Neural cell (in vitro differentiated cells): ENCODE data around the gene PRXL2B. TPM values are rescaled to one million over a fixed set of nuclear protein-coding genes. Genes with fewer than 3 reads are reported as not detected.

ENCODE experiments used
- H2AFZ ChIP-seq: fragments of 200-600, 300-800 bp; sonication (generic), shearing (Covaris generic); 2 replicates; pipeline ENCODE4 v1.6.0; 2014; ENCODE audit warnings: low read depth, mild to moderate bottlenecking, antibody characterized with exemption, low read length, moderate library complexity
- H3F3A ChIP-seq: fragments of 200-600 bp; shearing (Covaris generic); 2 replicates; pipeline ENCODE4 v1.6.1; 2016; ENCODE audit warnings: mild to moderate bottlenecking, moderate library complexity, mixed read lengths, antibody characterized with exemption, low read length; ENCODE audit not compliant: insufficient read depth, poor library complexity, severe bottlenecking
- H3K27ac ChIP-seq: fragments of 200-600, 300-800 bp; sonication (generic), shearing (Covaris generic); 2 replicates; pipeline ENCODE4 v1.5.1; 2014; ENCODE audit warnings: mild to moderate bottlenecking, low read length, moderate library complexity
- H3K27me3 ChIP-seq: fragments of 300-800, 200-600 bp; sonication (generic), shearing (Covaris generic); 2 replicates; pipeline ENCODE4 v1.6.0; 2014; ENCODE audit warnings: mild to moderate bottlenecking, low read depth, low read length, moderate library complexity; ENCODE audit not compliant: insufficient read depth
- H3K36me3 ChIP-seq: fragments of 300-800, 200-600 bp; sonication (generic), shearing (Covaris generic); 2 replicates; pipeline ENCODE4 v1.5.1; 2014; ENCODE audit warnings: mild to moderate bottlenecking, antibody characterized with exemption, low read length, moderate library complexity; ENCODE audit not compliant: insufficient read depth
- H3K4me2 ChIP-seq: fragments of 300-800, 200-600 bp; sonication (generic), shearing (Covaris generic); 2 replicates; pipeline ENCODE4 v1.6.0; 2014; ENCODE audit warnings: mild to moderate bottlenecking, low read length
- H3K4me3 ChIP-seq: fragments of 300-800, 200-600 bp; sonication (generic), shearing (Covaris generic); 2 replicates; pipeline ENCODE4 v1.5.1; 2014; ENCODE audit warnings: mild to moderate bottlenecking, low read length, moderate library complexity
- H3K79me2 ChIP-seq: fragments of 200-600 bp; shearing (Covaris generic); replicated peaks from 2 replicates; pipeline ENCODE4 v1.6.0; 2014; ENCODE audit warnings: mild to moderate bottlenecking, low read length, moderate library complexity; ENCODE audit not compliant: insufficient read depth
- H3K9ac ChIP-seq: fragments of 300-800, 200-600 bp; sonication (generic), shearing (Covaris generic); 2 replicates; pipeline ENCODE4 v1.6.1; 2016; ENCODE audit warnings: mild to moderate bottlenecking, low read length, mixed read lengths
- H3K9me2 ChIP-seq: fragments of 200-600 bp; shearing (Covaris generic); 2 replicates; pipeline ENCODE4 v1.6.1; 2016; ENCODE audit warnings: mild to moderate bottlenecking, low read length, mixed read lengths; ENCODE audit not compliant: insufficient read depth
- H3K9me3 ChIP-seq: fragments of 200-600, 300-800 bp; sonication (generic), shearing (Covaris generic); 2 replicates; pipeline ENCODE4 v1.6.1; 2016; ENCODE audit warnings: mild to moderate bottlenecking, mixed run types, low read length, moderate library complexity, mixed read lengths
- H4K20me1 ChIP-seq: fragments of 200-600 bp; shearing (Covaris generic); 2 replicates; pipeline ENCODE4 v1.6.1; 2016; ENCODE audit warnings: mild to moderate bottlenecking, mixed run types; ENCODE audit not compliant: insufficient read depth
- EP300 ChIP-seq: fragments of 450-650 bp; conservative IDR thresholded peaks from 2 replicates; pipeline ENCODE4 v1.6.1; 2014; ENCODE audit warnings: antibody characterized with exemption, mild to moderate bottlenecking, moderate library complexity; ENCODE audit not compliant: poor library complexity, severe bottlenecking
- EZH2 ChIP-seq: fragments of 200-600, 300-800 bp; shearing (Covaris generic), sonication (generic); IDR thresholded peaks from 2 replicates; pipeline ENCODE4 v1.6.1; 2014; ENCODE audit warnings: antibody characterized with exemption, low read length, borderline replicate concordance, mild to moderate bottlenecking; ENCODE audit not compliant: insufficient read depth, poor library complexity, severe bottlenecking
- MXI1 ChIP-seq: fragments of 450-650 bp; conservative IDR thresholded peaks from 2 replicates; pipeline ENCODE4 v1.6.1; 2014; ENCODE audit warnings: antibody characterized with exemption, mild to moderate bottlenecking; ENCODE audit not compliant: poor library complexity, severe bottlenecking
- POLR2AphosphoS5 ChIP-seq: IDR thresholded peaks from 2 replicates; pipeline ENCODE4 v1.6.1; 2012
- RAD21 ChIP-seq: fragments of 450-650 bp; conservative IDR thresholded peaks from 2 replicates; pipeline ENCODE4 v1.6.1; 2014; ENCODE audit warnings: antibody characterized with exemption, mild to moderate bottlenecking, moderate library complexity
- SMC3 ChIP-seq: fragments of 450-650 bp; conservative IDR thresholded peaks from 2 replicates; pipeline ENCODE4 v1.6.1; 2014; ENCODE audit warnings: antibody characterized with exemption, mild to moderate bottlenecking, moderate library complexity; ENCODE audit not compliant: poor library complexity
- TAF1 ChIP-seq: IDR thresholded peaks from 2 replicates; pipeline ENCODE4 v1.6.1; 2012; ENCODE audit warnings: low read depth
- polyA plus RNA-seq: library from polyadenylated mRNA; depleted of rRNA; stranded (reverse); fragments of >200 nt; gene quantifications from 2 replicates; pipeline ENCODE4 v1.2.3, GENCODE V29; 2014
- TF ChIP-seq, protein P1 (sequence below): fragments of 450-650 bp; IDR thresholded peaks from 2 replicates; pipeline ENCODE4 v1.5.1; 2014; ENCODE audit warnings: antibody characterized with exemption, mild to moderate bottlenecking, moderate library complexity; ENCODE audit not compliant: poor library complexity, severe bottlenecking
- TF ChIP-seq, protein P2 (sequence below): IDR thresholded peaks from 2 replicates; pipeline ENCODE4 v1.6.1; 2012; ENCODE audit warnings: borderline replicate concordance

PRXL2B gene
- polyA plus RNA-seq, 1 donor from 2014 or later, result 29.0 TPM

DNA sequence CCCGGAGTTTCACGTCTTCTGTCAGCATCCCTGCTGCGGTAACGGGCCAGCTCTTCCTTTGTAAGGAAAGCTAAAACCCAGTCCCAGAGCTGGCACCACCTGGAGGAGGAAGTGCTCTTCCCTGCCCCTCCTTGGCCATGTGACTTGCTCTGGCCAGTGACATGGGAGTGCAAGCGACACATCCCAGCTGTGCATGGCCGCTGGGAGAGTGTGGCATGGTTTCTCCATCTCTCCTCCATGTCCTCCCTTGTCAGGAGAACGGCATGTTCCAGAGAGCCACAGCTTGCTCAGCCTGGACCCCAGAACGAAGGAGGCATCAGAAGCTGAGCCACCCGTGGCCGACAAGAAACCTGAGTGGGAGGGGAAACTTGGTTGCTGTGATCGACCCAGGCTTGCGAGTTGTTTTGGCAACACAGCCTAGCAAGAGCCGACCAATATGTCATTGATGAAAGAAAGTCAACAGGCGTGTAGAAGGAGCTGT lies 2.7 kb upstream of the PRXL2B start:
- H4K20me1 ChIP-seq, result no peaks in the 10 kb centered on the region
- H3K79me2 ChIP-seq, result no peaks in the 10 kb centered on the region
- TF ChIP-seq TAF1 (no peak), EP300 (no peak), EZH2 (no peak), SMC3 (no peak), POLR2AphosphoS5 (no peak), RAD21 (no peak), MXI1 (no peak)
- TF ChIP-seq, protein P1, sequence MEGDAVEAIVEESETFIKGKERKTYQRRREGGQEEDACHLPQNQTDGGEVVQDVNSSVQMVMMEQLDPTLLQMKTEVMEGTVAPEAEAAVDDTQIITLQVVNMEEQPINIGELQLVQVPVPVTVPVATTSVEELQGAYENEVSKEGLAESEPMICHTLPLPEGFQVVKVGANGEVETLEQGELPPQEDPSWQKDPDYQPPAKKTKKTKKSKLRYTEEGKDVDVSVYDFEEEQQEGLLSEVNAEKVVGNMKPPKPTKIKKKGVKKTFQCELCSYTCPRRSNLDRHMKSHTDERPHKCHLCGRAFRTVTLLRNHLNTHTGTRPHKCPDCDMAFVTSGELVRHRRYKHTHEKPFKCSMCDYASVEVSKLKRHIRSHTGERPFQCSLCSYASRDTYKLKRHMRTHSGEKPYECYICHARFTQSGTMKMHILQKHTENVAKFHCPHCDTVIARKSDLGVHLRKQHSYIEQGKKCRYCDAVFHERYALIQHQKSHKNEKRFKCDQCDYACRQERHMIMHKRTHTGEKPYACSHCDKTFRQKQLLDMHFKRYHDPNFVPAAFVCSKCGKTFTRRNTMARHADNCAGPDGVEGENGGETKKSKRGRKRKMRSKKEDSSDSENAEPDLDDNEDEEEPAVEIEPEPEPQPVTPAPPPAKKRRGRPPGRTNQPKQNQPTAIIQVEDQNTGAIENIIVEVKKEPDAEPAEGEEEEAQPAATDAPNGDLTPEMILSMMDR, result no peak
- TF ChIP-seq, protein P2, sequence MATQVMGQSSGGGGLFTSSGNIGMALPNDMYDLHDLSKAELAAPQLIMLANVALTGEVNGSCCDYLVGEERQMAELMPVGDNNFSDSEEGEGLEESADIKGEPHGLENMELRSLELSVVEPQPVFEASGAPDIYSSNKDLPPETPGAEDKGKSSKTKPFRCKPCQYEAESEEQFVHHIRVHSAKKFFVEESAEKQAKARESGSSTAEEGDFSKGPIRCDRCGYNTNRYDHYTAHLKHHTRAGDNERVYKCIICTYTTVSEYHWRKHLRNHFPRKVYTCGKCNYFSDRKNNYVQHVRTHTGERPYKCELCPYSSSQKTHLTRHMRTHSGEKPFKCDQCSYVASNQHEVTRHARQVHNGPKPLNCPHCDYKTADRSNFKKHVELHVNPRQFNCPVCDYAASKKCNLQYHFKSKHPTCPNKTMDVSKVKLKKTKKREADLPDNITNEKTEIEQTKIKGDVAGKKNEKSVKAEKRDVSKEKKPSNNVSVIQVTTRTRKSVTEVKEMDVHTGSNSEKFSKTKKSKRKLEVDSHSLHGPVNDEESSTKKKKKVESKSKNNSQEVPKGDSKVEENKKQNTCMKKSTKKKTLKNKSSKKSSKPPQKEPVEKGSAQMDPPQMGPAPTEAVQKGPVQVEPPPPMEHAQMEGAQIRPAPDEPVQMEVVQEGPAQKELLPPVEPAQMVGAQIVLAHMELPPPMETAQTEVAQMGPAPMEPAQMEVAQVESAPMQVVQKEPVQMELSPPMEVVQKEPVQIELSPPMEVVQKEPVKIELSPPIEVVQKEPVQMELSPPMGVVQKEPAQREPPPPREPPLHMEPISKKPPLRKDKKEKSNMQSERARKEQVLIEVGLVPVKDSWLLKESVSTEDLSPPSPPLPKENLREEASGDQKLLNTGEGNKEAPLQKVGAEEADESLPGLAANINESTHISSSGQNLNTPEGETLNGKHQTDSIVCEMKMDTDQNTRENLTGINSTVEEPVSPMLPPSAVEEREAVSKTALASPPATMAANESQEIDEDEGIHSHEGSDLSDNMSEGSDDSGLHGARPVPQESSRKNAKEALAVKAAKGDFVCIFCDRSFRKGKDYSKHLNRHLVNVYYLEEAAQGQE, result no peak
- no peak overlapping the region for H3K27ac ChIP-seq
- no peak overlapping the region for H3K9ac ChIP-seq
- H3K36me3 ChIP-seq, result no peaks in the 10 kb centered on the region
- no peak overlapping the region for H2AFZ ChIP-seq
- no peaks in the 10 kb centered on the region for H3K27me3 ChIP-seq
- no peaks in the 10 kb centered on the region for H3K9me2 ChIP-seq
- no peak overlapping the region for H3K4me3 ChIP-seq
- no peaks in the 10 kb centered on the region for H3K9me3 ChIP-seq
- H3K4me2 ChIP-seq, result no peak overlapping the region
- no peaks in the 10 kb centered on the region for H3F3A ChIP-seq

GRCh38 chr1:2584686-2585317 lies 1.8 kb upstream of the PRXL2B start:
- Histone ChIP-seq H3K9ac (peak overlapping the region; percentile 85), H4K20me1 (no peaks in the 10 kb centered on the region), H2AFZ (no peak overlapping the region), H3K4me2 (no peak overlapping the region), H3K27me3 (no peaks in the 10 kb centered on the region), H3K79me2 (no peaks in the 10 kb centered on the region), H3K36me3 (no peaks in the 10 kb centered on the region), H3F3A (no peaks in the 10 kb centered on the region), H3K9me3 (no peaks in the 10 kb centered on the region), H3K27ac (peak overlapping the region; percentile 80), H3K9me2 (no peaks in the 10 kb centered on the region), H3K4me3 (peak overlapping the region; percentile 95)
- no peak for TF ChIP-seq MXI1
- TF ChIP-seq, protein P1, result no peak
- TF ChIP-seq EZH2, result no peak
- TF ChIP-seq POLR2AphosphoS5, result no peak
- TF ChIP-seq TAF1, result no peak
